T-helper 1 cell treated with Interleukin-12 subunit alpha and Interleukin-12 subunit beta and Interleukin-4 antibody, amounts not matched to agents 30 μg/mL and 1 μg/mL, for 36 hours (primary cell): Measurements from ENCODE around the gene SLC15A4.

Experiments
- H3K27ac Mint-ChIP-seq: one replicate; pipeline ENCODE4 v1.8.0; 2021; ENCODE audit warnings: mild to moderate bottlenecking, mixed read lengths
- H3K27me3 Mint-ChIP-seq: one replicate; pipeline ENCODE4 v1.8.0; 2021; ENCODE audit warnings: low read depth, mixed read lengths
- H3K36me3 Mint-ChIP-seq: one replicate; pipeline ENCODE4 v1.8.0; 2021; ENCODE audit warnings: low read depth, mixed read lengths
- H3K4me1 Mint-ChIP-seq: one replicate; pipeline ENCODE4 v1.8.0; 2021; ENCODE audit warnings: low read depth, mixed read lengths
- H3K4me3 Mint-ChIP-seq: one replicate; pipeline ENCODE4 v1.8.0; 2021; ENCODE audit warnings: mild to moderate bottlenecking, moderate library complexity, mixed read lengths
- H3K9me3 Mint-ChIP-seq: one replicate; pipeline ENCODE4 v1.8.0; 2021; ENCODE audit warnings: mixed read lengths

Gene SLC15A4

DNA sequence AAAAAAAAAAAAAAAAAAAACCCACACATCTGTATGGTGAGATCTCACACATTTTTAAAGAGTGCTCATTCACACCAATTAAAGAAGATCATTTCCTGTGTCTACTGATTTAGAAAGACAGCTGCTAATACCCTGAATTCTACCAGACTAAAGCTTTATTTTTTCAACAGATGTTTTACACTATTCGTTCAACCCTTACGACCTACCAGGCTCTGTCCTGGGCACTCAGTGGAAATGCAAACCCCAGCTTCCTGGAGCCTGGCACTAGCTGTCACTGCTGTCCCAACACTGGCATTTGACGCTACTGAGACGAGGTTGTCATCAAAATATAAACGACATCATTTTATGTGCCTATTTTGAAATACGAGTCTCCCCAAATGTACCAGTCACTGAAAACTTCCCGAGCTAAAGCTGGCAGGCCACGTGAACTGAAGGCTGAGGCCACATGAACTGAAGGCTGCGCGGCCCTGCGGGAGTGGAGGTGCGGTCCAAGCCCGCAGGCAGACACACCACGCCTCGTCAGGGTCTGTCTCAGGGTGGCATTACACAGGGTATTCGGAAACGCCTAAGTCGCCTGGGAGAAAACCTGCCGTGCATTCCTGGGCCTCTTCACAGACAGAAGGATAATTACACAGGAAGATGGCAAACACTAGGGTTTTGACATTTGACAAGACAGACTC is 27.2 kb downstream of the SLC15A4 start:
- Mint-ChIP-seq H3K4me1 (peaks cover 33% of the 10 kb centered on the region), H3K27me3 (no peaks in the 10 kb centered on the region), H3K27ac (no peak overlapping the region), H3K9me3 (no peaks in the 10 kb centered on the region), H3K36me3 (peaks cover 48% of the 10 kb centered on the region), H3K4me3 (no peak overlapping the region)

DNA sequence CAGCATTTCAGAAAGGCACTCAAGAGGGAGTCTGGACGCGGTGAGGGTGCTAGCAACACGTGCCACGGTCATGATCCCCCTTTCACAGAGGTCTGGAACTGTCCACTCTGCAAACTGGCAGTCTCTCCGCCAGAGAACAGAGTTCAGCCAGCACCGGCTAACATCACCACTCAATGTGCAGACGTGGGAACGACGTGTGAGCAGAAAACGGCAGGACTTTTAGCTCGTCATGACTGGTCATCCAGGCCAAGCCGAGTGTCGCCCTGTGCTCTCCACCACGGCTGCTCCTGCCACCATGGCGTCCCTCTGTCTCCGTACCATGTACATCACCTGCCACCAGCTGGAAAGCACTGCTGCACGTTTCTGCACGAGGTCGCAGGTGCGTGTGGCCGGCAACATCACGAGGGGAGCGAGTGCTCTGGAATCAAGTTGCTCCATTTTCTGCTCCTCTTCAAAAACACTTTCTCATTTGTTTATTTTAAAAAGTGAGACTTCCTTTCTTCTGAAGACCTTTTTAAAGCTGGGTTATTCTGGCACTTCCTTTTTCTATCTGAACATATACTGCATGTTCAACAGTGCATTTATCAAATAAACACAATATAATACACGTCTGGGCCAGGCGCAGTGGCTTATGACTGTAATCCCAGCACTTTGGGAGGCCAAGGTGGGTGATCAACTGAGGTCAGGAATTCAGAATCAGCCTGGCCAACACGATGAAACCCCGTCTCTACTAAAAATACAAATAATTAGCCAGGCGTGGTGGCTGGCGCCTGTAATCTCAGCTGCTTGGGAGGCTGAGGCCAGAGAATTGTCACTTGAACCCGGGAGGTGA is 28.0 kb downstream of the SLC15A4 start:
- Mint-ChIP-seq H3K9me3 (no peaks in the 10 kb centered on the region), H3K27me3 (no peaks in the 10 kb centered on the region), H3K4me3 (no peak overlapping the region), H3K36me3 (peaks cover 55% of the 10 kb centered on the region), H3K27ac (peak overlapping the region; percentile 10), H3K4me1 (peaks cover 36% of the 10 kb centered on the region)

DNA sequence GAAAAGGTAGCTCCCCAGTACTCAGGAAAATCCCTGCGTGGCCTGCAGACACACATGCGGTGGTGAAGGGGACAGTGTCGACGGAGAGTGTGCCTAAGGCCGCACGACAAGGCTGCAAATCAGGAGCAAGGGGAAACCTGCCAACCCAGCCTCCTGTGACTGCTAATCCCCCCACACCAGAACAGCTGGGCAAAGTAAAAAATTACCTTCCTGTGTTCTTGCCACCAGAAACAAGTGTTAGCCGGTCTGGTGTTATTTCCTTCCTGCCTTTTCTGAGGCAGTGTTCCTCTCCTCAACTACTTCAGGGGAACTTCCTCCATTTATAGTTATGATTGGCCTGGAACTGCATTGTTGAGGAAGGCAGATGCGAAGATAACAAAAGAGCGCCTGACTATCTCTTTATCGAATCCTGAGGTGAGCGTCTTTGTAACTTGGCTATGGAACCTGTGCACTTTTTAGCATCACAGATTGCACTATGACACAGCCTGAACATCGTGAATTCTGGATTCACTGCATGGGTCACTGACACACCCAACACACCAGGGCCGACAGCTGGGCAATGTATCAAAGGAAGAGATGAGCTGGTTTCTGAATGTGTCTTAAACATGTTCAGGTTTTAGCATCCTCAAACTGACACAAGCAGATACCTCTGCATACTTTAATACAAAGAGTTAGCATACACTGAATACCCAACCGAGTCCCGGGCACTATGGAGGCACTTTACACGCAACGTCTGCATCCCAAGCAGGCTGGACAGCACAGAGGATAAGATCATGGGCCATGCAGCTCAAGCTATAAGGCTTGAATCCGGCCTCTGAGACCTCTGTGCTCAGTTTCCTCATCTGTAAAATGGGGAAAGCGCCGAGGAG is 28.9 kb downstream of the SLC15A4 start:
- H3K27ac Mint-ChIP-seq, result peak overlapping the region; percentile 82
- H3K36me3 Mint-ChIP-seq, result peaks cover 48% of the 10 kb centered on the region
- H3K4me3 Mint-ChIP-seq, result no peak overlapping the region
- H3K4me1 Mint-ChIP-seq, result peaks cover 36% of the 10 kb centered on the region
- no peaks in the 10 kb centered on the region for H3K9me3 Mint-ChIP-seq
- H3K27me3 Mint-ChIP-seq, result no peaks in the 10 kb centered on the region

DNA sequence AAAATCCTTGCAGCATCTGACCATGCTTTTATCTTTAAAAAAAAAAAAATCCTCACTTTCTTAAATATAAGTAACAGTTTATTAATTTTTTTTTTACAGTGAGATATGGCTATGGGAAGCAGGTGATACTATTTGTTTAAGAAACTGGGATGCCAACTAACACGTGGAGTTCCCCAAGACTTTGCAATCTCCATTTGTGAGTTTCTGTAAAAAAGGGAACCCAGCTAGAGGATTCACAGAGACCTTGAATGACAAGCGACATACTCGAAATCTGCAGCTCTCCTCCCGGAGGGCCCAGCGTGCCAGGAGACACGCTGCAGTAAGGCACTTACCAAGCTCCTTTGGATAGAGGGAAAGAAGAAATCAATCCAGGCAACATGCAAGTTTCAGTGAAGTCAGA is 30.1 kb downstream of the SLC15A4 start:
- Mint-ChIP-seq H3K27ac (no peak overlapping the region), H3K4me3 (no peak overlapping the region), H3K36me3 (peaks cover 48% of the 10 kb centered on the region), H3K4me1 (peaks cover 37% of the 10 kb centered on the region), H3K9me3 (no peaks in the 10 kb centered on the region), H3K27me3 (no peaks in the 10 kb centered on the region)

DNA sequence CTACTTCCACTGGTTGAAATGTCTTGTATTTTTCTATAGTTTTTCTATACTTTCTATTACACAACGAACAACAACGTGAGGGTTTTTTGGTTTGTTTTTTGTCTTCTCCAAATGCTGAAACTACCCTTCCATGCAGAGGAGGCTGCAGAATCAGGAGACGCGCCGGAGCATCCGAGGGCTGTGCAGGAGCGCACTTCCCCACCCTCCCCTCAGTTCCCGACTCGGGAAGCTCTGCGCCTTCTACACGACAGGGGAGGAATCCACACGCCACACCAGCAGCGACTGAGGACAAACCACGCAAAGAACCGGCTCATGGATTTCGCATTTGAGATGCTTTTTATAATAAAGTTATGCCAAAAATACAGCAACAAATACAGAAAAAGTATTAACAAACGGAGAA is 30.9 kb downstream of the SLC15A4 start:
- Mint-ChIP-seq H3K9me3 (no peaks in the 10 kb centered on the region), H3K4me3 (no peak overlapping the region), H3K36me3 (peaks cover 45% of the 10 kb centered on the region), H3K27ac (no peak overlapping the region), H3K4me1 (peaks cover 37% of the 10 kb centered on the region), H3K27me3 (no peaks in the 10 kb centered on the region)

DNA sequence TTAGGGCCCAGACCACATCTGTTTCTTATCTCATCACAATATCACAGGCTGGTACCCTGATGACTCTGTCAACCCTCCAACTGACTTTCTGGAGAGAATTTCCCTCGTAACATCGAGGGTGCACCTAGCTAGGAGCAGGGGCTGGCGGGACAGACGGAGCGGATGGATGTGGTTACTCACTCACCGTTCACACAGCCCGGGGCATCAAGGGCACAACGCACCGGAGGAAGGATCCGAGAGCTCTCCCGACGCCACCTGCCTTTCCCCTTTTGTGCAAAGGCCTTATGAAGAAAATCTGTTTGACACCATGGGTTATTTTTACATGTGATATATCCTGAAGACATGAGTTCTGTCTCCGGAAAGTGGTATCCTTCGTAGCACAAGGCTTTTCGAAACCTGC is 31.4 kb downstream of the SLC15A4 start:
- peaks cover 37% of the 10 kb centered on the region for H3K4me1 Mint-ChIP-seq
- no peaks in the 10 kb centered on the region for H3K27me3 Mint-ChIP-seq
- H3K9me3 Mint-ChIP-seq, result no peaks in the 10 kb centered on the region
- H3K36me3 Mint-ChIP-seq, result peaks cover 41% of the 10 kb centered on the region
- H3K27ac Mint-ChIP-seq, result no peak overlapping the region
- no peak overlapping the region for H3K4me3 Mint-ChIP-seq

DNA sequence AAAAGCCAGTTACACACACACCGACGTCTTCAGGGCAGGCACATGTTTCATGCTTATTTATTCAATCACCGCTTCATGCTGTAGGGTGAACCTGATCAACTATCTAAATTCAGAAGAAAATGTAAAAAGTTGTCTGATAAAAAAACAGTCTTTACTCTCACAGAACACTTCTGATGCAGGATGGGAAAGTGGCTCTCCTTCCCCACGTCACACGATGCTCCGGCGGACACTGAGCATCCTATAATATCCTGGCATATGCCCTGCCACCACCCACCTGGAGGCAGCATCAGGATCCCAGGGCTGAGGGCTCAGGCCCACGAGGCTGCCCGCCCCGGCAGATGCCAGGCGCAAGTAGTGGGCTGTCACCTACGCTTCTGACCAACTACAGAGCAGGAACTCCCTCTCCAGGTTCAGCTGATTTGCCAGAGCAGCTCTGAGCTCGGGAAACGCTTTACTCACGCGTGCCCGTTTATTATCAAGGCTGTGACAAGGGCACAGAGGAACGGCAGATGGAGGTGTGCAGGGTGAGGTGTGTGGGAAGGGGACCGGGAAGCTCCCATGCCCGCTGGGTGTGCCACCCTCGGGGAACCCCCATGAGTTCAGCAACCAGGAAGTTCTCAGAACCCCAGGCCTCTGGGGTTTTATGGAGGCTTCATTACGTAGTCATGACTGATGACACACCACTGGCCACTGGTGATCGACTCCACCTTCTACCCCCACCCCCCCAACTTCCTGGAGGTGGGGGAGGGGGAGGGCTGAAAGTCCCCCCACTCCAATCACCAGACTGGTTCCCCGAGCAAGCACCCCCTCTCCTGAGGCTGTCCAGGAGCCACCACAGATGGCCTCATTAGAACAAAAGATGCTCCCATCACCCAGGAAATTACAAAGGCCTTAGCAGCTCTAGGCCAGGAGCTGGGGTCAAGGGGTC is 32.1 kb downstream of the SLC15A4 start:
- Mint-ChIP-seq H3K27me3 (no peaks in the 10 kb centered on the region), H3K4me3 (no peak overlapping the region), H3K27ac (no peak overlapping the region), H3K9me3 (no peaks in the 10 kb centered on the region), H3K4me1 (peaks cover 32% of the 10 kb centered on the region), H3K36me3 (peaks cover 36% of the 10 kb centered on the region)

DNA sequence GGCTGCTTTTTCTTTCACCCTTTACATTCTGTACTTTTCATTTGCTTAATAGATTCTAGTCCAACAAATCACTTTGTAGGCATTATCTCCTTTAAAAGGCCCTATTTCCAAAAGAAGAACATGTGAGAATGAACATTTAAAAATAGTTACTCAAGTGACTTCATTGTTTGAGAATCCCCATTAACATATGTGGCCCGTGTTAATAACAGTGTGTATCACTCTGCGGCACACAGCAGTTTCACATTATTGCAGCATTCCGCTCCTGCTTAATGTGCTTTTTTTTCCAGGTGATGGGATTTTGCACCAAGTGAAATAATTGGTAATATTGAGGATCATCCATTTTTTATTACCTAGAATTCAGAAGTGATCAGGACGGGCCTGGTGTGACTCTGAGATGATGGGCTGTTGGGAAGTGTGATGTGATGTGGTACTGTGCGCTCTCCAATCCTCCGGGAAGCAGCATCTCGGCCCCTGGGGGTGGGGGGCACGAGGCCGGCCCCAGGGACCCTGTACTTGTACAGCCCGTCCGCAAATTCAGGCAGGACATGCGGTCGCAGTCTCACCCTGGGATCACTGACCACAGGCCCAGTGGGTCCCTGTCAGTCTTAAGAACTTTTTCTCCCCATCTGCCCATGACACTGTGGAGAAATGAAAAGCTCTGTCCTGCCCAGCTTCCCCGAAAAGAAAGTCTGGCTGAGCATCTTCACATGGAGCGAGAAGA is 32.9 kb downstream of the SLC15A4 start:
- H3K4me1 Mint-ChIP-seq, result peaks cover 30% of the 10 kb centered on the region
- H3K27ac Mint-ChIP-seq, result no peak overlapping the region
- no peaks in the 10 kb centered on the region for H3K27me3 Mint-ChIP-seq
- no peak overlapping the region for H3K4me3 Mint-ChIP-seq
- H3K36me3 Mint-ChIP-seq, result peaks cover 32% of the 10 kb centered on the region
- no peaks in the 10 kb centered on the region for H3K9me3 Mint-ChIP-seq

DNA sequence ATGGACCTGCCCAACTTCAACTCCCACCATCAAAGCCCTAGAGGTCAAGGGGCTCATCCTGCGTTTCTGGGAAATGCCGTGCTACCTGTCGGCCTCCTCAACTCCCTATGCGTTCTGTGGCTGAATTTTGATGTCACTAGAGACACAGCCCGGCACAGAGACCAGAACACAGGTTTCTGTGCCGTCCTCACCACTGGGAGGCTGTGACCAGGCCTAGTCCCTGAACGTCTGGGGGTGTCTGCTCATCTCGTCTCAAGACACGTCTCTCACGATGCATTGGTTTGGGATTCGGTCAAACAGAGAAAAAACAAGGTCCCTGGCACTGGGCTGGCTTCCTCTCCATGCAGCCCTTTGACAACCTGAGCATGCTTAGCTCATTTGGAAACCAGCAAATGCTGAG is 33.5 kb downstream of the SLC15A4 start:
- no peak overlapping the region for H3K4me3 Mint-ChIP-seq
- H3K27me3 Mint-ChIP-seq, result no peaks in the 10 kb centered on the region
- peaks cover 29% of the 10 kb centered on the region for H3K36me3 Mint-ChIP-seq
- H3K4me1 Mint-ChIP-seq, result peaks cover 25% of the 10 kb centered on the region
- H3K27ac Mint-ChIP-seq, result no peak overlapping the region
- no peaks in the 10 kb centered on the region for H3K9me3 Mint-ChIP-seq

DNA sequence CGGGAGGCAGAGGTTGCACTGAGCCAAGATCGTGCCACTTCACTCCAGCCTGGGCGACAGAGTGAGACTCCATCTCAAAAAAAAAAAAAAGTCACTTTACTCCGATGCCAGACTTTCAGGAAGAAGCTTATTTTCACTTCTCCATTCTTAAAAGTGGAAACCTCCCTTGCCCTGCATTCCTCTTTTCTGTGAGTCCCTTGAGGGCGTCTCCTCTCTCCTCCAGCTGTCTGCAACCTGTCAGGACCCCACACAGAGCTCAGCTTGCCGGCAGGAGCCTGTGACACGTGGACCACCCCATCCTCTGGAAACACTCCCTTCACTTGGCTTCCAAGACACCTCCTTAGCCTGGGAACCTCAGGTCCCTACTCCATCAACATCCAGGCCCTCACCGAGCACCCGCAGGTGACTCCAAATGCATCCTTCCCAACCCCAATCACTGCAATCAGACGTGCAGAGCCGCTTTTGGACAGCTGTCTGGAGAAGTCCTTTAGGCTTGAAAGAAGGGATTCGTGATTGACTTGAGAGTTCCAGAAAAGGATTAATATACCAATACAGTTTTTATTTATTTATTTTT is 34.3 kb downstream of the SLC15A4 start:
- H3K27ac Mint-ChIP-seq, result no peak overlapping the region
- no peaks in the 10 kb centered on the region for H3K9me3 Mint-ChIP-seq
- peaks cover 18% of the 10 kb centered on the region for H3K4me1 Mint-ChIP-seq
- no peaks in the 10 kb centered on the region for H3K27me3 Mint-ChIP-seq
- peaks cover 24% of the 10 kb centered on the region for H3K36me3 Mint-ChIP-seq
- H3K4me3 Mint-ChIP-seq, result no peak overlapping the region

DNA sequence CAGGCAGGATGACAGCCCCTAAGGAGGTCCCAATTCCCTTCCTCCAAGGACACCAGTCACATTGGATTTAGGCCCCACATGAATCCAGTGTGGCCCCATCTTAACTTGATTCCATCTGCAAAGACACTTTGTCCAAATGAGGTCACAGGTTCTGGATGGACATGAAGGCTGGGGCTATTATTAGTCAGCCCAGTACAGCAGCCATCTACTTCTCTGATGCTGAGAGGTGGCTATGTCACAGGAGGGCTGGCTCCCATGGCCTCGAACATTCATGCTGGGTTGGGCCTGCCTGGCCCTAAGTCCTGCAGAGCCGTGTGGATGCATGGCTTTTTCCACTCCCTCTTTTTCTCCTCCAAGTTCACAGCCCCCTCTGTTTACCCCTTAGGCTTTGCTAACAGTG is 35.9 kb downstream of the SLC15A4 start:
- Mint-ChIP-seq H3K27ac (no peak overlapping the region), H3K4me3 (no peak overlapping the region), H3K27me3 (no peaks in the 10 kb centered on the region), H3K9me3 (no peaks in the 10 kb centered on the region), H3K36me3 (peaks cover 16% of the 10 kb centered on the region), H3K4me1 (peaks cover 16% of the 10 kb centered on the region)

DNA sequence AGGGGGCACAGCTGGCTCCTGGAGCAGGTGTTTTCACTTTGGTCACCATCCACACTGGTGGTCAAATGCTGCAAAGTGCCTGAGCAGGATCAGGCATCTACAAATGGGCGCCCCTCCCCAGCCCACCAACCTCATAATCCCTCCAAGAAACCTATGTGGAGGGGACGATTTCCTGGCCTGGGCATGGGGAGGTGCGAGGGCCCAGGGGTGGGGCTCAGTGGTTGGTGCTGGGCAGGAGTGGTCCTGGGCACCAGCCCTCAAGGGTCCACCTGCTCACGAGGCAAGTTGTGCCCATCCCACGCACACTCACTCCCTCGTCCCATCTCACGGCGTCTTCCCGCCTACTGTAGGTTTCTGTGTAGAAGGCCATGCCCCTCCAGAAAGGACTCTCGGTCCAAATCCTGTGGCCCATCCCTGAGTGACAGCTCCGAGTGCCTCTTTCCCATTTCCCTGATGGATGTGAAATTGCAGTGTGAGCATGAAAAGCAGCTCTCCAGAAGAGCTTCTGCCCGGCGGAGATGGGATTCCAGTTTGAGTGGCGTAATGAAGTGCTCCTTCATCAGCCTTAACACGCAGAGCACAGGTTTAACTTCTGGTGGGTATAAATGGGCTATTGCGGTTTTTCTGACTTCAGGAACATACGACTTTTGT is 36.9 kb downstream of the SLC15A4 start:
- Mint-ChIP-seq H3K36me3 (peaks cover 7% of the 10 kb centered on the region), H3K4me3 (no peak overlapping the region), H3K9me3 (no peaks in the 10 kb centered on the region), H3K27ac (no peak overlapping the region), H3K4me1 (peaks cover 9% of the 10 kb centered on the region), H3K27me3 (no peaks in the 10 kb centered on the region)
